ENCODE data around the gene LRMDA.

LRMDA gene

GRCh38 chr10:76017733-76018433, 586.5 kb downstream of the LRMDA start:
- TF ChIP-seq CTCF (IDR thresholded peaks at IDR 0.05; ENCODE audit: borderline replicate concordance, insufficient read depth, low read depth, low read length), result no peak
- H3K4me3 ChIP-seq (ENCODE audit: low read depth, low read length), result no peak overlapping the region

- H3K4me3 ChIP-seq (ENCODE audit: low read depth, low read length), result no peak overlapping the region
- no peak for TF ChIP-seq CTCF (IDR thresholded peaks at IDR 0.05; ENCODE audit: borderline replicate concordance, insufficient read depth, low read depth, low read length)
Measured at GRCh38 chr10:76020630-76021029, 589.2 kb downstream of the LRMDA start.

GRCh38 chr10:76021398-76021797, 590.0 kb downstream of the LRMDA start:
- no peak for TF ChIP-seq CTCF (IDR thresholded peaks at IDR 0.05; ENCODE audit: borderline replicate concordance, insufficient read depth, low read depth, low read length)
- no peak overlapping the region for H3K4me3 ChIP-seq (ENCODE audit: low read depth, low read length)

GRCh38 chr10:76022366-76022765, 590.9 kb downstream of the LRMDA start:
- TF ChIP-seq CTCF (IDR thresholded peaks at IDR 0.05; ENCODE audit: borderline replicate concordance, insufficient read depth, low read depth, low read length), result no peak

GRCh38 chr10:76023007-76023406, 591.6 kb downstream of the LRMDA start:
- TF ChIP-seq CTCF (IDR thresholded peaks at IDR 0.05; ENCODE audit: borderline replicate concordance, insufficient read depth, low read depth, low read length), result no peak

More at GRCh38 chr10:76022366-76022765, 590.9 kb downstream of the LRMDA start:
- no peak overlapping the region for H3K4me3 ChIP-seq (ENCODE audit: low read depth, low read length)

GRCh38 chr10:76024460-76025123, 593.2 kb downstream of the LRMDA start:
- TF ChIP-seq CTCF (IDR thresholded peaks at IDR 0.05; ENCODE audit: borderline replicate concordance, insufficient read depth, low read depth, low read length), result no peak
- H3K4me3 ChIP-seq (ENCODE audit: low read depth, low read length), result no peak overlapping the region

More at GRCh38 chr10:76023007-76023406, 591.6 kb downstream of the LRMDA start:
- no peak overlapping the region for H3K4me3 ChIP-seq (ENCODE audit: low read depth, low read length)

- no peak for TF ChIP-seq CTCF (IDR thresholded peaks at IDR 0.05; ENCODE audit: borderline replicate concordance, insufficient read depth, low read depth, low read length)
- H3K4me3 ChIP-seq (ENCODE audit: low read depth, low read length), result no peak overlapping the region
Measured at GRCh38 chr10:76025124-76025477, 593.7 kb downstream of the LRMDA start.
